Myocyte (in vitro differentiated cells): ENCODE data around the gene MRPL4. TPM values are rescaled to one million over a fixed set of nuclear protein-coding genes. Genes with fewer than 3 reads are reported as not detected.
A peak's percentile ranks its signal among the peaks of the same experiment; 100 is the strongest.
"Not testable (repeated sequence)": the region's sequence is repeated elsewhere in the genome, so short reads cannot be mapped to it uniquely, and the experiment has no call there.

ENCODE experiments used
- DNase-seq: peaks from one replicate; pipeline ENCODE4 v3.0.0-alpha.2; 2012; ENCODE audit warnings: low read depth
- total RNA-seq: library from RNA; depleted of rRNA; stranded (reverse); fragments of >200 nt; gene quantifications from 2 replicates; pipeline ENCODE4 v1.2.3, GENCODE V29; 2014

Gene MRPL4
- total RNA-seq, 1 donor from 2014 or later = 94.3 TPM

- DNase-seq = peak; percentile 21
Measured at GRCh38 chr19:10230173-10230860, 21.7 kb upstream of the MRPL4 start.

- DNase-seq = peak; percentile 58
Measured at GRCh38 chr19:10230861-10231611, 21.0 kb upstream of the MRPL4 start, which contains the start of gene S1PR2. S1PR2 (minus strand) TSS chr19:10231331; CDS start chr19:10224905, 6,426 bp downstream.

- no peak for DNase-seq
Measured at GRCh38 chr19:10231612-10232228, 20.3 kb upstream of the MRPL4 start.

- DNase-seq = no peak
Measured at GRCh38 chr19:10233946-10234345, 18.1 kb upstream of the MRPL4 start.

GRCh38 chr19:10235003-10235402 is 17.0 kb upstream of the MRPL4 start:
- DNase-seq = no peak

- DNase-seq = not testable (repeated sequence)
Measured at GRCh38 chr19:10235409-10235808, 16.6 kb upstream of the MRPL4 start.

- no peak for DNase-seq
Measured at GRCh38 chr19:10237702-10238101, 14.3 kb upstream of the MRPL4 start.

GRCh38 chr19:10238172-10238783 is 13.7 kb upstream of the MRPL4 start:
- DNase-seq = no peak

GRCh38 chr19:10241826-10242449 is 10.1 kb upstream of the MRPL4 start:
- not testable (repeated sequence) for DNase-seq

GRCh38 chr19:10243606-10244005 is 8.4 kb upstream of the MRPL4 start:
- DNase-seq = no peak

- DNase-seq = no peak
Measured at GRCh38 chr19:10245189-10245939, 6.7 kb upstream of the MRPL4 start.

GRCh38 chr19:10246511-10246910 is 5.5 kb upstream of the MRPL4 start:
- DNase-seq = no peak

- DNase-seq = no peak
Measured at GRCh38 chr19:10252707-10253106, 693 bp downstream of the MRPL4 start.

- no peak for DNase-seq
Measured at GRCh38 chr19:10254244-10254643, 2.2 kb downstream of the MRPL4 start.

GRCh38 chr19:10255358-10255757 is 3.3 kb downstream of the MRPL4 start:
- DNase-seq = no peak

GRCh38 chr19:10256551-10256950 is 4.5 kb downstream of the MRPL4 start:
- no peak for DNase-seq

- no peak for DNase-seq
Measured at GRCh38 chr19:10256970-10257615, 5.1 kb downstream of the MRPL4 start.

GRCh38 chr19:10258080-10258710 is 6.2 kb downstream of the MRPL4 start:
- DNase-seq = no peak

- peak; percentile 75 for DNase-seq
Measured at GRCh38 chr19:10259162-10259905, 7.3 kb downstream of the MRPL4 start.
